LoVo (cell line): Measurements from ENCODE around the gene PAQR8.
"Not testable (repeated sequence)": the region's sequence is repeated elsewhere in the genome, so short reads cannot be mapped to it uniquely, and the experiment has no call there.

Source experiments
- DNase-seq: peaks from one replicate; pipeline ENCODE4 v3.0.0-alpha.2; 2016; ENCODE audit warnings: low spot score

Gene PAQR8

GRCh38 chr6:52411911-52412310, 50.0 kb downstream of the PAQR8 start:
- no peak for DNase-seq

DNA sequence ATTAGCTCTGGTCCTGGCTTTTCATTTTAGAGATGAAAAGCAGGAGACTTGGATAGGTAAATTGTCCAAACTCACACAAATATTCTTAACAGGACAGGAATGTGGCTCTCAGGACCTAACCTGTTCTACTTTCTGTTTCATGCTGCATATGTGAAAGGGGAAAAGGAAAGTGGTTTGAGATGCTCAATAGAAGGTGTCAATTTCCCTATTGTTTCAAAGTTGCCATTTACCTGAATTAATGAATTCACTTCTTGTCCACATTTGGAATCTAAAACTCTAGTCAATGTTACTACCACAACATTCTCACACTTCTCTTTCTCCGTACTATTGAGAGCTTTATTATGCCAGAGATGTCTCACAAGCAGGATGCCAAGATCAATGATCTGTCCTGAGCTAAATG, 53.4 kb downstream of the PAQR8 start:
- DNase-seq = no peak

GRCh38 chr6:52415917-52416628, 54.1 kb downstream of the PAQR8 start:
- no peak for DNase-seq

DNA sequence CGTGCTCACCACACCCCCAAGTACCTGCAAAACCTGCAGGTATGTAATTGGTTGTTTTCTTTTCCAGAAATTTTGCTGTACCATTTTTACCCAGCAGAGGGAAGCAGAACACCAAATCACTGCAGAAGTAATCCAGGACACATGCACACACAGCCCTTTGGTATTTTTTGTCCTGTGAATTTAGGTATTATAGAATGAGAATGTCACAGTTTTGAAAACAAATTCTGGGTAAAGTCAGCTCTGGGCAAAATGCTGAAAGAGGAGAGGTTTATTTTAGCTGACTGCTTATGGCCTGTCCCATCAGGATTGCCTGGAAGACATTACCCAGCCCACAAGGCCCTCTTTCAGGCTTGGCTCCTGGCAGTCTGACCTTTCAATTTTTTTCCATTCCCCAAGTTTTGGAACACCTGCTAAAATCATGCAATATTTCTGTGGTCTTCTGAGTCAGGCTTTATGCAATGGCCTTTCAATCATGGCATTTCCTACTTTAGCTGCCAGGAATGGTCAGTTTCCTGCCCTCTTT, 54.7 kb downstream of the PAQR8 start:
- DNase-seq = peak; percentile 48

DNA sequence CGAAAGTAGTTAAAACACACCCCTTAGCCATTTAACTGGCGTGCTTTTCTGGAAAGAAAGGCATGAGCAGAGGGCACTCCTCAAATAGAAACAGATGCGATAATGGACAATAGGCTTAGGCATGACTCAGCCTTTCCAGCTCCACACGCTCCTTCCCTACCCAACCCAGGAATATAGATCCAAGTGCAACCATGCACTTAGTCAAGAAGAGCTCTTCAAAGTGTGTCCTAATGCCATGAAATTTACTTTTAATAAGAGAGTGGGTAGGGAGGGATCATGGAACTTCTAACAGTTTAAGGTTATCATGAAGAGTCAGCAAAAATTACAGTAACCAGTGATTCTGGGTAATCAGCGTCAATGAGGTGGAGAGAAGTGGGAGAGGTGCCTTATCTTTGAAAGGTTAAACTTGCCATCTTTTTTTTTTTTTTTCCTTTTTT, 55.7 kb downstream of the PAQR8 start:
- DNase-seq = peak; percentile 63

GRCh38 chr6:52418606-52419005, 56.7 kb downstream of the PAQR8 start:
- no peak for DNase-seq

GRCh38 chr6:52419809-52420667, 58.1 kb downstream of the PAQR8 start, which contains the start of gene EFHC1:
Gene EFHC1, plus strand, starts transcription at chr6:52420342. Its CDS starts 69 bp downstream, at chr6:52420411.
- peak; percentile 100 for DNase-seq

GRCh38 chr6:52420668-52421358, 58.9 kb downstream of the PAQR8 start:
- peak; percentile 14 for DNase-seq

DNA sequence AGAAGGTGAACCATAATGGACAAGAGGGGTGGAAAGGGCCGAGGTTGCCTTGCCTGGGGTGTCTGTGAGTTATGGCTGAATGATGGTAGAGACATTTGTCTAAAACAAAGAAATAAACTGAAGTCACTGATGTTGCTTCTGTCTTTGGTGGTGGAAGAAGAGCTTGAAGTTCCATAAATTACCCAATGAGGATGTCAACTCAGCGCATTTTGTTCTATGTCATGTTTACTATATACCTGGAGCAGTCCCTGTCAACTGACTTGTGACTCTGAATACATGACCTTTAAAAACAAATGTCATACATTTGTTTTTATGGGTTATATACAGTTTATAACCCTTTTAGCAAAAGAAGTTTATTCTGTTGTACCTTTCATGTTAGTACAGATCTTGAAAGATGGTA, 60.2 kb downstream of the PAQR8 start:
- DNase-seq = no peak

- DNase-seq = no peak
Observed at GRCh38 chr6:52423448-52423847, 61.5 kb downstream of the PAQR8 start.

DNA sequence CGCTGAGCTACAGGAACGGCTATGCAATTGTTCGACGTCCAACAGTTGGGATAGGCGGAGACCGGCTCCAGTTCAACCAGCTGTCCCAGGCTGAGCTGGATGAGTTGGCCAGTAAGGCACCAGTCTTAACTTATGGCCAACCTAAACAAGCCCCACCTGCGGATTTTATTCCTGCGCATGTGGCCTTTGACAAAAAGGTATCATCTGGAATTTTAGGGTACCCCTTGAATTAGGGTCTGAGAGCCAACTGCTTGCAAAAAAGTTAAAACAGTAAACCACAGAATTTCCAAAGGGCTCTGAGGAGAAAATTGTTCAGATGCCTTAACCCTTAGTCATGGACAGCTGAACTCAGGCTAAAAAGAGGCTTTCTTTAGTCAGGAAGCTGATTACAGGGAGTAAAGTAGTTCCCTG, 62.0 kb downstream of the PAQR8 start:
- peak; percentile 10 for DNase-seq

- no peak for DNase-seq
Observed at GRCh38 chr6:52424513-52424912, 62.6 kb downstream of the PAQR8 start.

GRCh38 chr6:52426667-52427066, 64.7 kb downstream of the PAQR8 start:
- DNase-seq = no peak

DNA sequence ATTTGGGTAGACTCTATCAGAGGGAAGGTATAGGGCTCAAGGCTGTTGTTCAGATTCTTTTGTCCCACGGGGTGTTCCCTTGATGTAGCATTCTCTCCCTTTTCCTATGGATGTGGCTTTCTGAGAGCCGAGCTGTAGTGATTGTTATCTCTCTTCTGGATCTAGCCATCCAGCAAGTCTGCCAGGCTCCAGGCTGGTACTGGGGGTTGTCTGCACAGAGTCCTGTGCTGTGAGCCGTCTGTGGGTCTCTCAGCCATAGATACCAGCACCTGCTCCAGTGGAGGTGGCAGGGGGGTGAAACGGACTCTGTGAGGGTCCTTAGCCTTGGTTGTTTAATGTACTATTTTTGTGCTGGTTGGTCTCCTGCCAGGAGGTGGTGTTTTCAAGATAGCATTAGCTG, 71.3 kb downstream of the PAQR8 start:
- not testable (repeated sequence) for DNase-seq

DNA sequence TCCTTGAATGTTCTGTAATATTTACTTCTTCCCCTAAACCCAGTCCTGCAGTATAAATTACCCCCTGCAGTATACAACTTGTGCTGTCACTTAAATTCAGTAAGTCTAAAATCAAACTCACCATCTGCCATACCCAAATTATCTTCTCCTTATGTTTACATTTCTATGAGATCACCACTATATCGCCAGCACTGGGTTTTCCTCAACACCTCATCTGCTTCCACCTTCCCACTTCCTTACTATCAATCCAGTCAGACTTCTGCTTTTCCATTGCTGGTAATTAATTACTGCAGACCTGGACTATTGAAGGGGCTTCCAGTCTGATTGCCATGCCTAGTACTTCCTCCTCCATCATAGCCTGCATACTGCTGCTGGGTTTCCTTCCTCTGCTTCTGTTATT, 73.4 kb downstream of the PAQR8 start:
- DNase-seq = no peak

DNA sequence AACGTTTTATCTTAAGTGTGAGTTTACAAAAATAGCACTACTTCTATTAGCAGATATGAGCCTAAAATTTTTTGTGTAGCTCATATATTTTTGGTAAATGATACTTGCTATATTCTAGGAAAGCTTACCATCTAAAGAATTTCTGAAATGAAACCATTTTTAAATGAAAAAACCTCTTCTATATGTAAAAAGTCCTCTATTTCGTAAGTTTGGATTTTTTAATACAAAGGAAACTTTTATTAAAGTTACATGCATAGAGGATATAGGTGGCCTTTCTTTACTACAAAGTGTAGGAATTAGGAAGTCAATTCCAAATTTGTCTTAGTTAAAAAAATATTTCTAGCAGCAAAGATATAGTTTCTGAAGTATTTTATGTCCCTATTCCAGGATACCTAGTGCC, 77.0 kb downstream of the PAQR8 start:
- DNase-seq = no peak

DNA sequence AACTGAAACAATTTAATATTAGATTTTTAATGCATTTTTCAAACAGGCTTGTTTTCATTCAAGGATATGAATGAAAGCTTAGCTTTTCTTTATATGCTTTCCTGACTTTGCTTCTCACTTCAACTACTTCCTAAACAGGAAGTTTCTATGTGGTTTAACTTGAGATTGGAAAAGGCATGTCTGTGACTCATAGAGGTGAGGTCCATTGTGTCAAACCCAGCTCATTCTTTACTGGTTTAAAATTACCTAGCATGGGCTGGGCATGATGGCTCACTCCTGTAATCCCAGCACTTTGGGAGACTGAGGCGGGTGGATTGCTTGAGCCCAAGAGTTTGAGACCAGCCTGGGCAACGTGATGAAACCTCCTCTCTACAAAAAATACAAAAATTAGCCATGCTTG, 92.6 kb downstream of the PAQR8 start:
- peak; percentile 73 for DNase-seq

- DNase-seq = no peak
Observed at GRCh38 chr6:52457096-52457495, 95.1 kb downstream of the PAQR8 start.
